ENCODE measurements around the gene CEP164.

DNA sequence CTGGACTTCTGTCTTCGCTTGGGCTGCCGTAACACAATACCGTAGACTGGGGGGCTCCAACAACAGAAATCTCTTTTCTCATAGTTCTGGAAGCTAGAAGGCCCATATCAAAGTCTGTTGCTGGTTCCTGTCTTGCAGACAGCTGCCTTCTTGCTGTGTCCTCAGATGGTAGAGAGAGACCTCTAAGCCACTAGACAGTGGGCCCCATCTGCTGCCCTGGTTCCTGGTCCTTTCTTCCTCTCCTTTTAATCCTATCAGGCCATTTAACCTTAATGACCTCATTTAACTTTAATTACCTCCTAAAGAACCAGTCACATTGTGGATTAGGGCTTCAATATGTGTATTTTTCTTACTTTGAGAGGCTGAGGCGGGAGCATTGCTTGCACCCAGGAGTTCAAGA lies 9.4 kb downstream of the CEP164 start:
- TF ChIP-seq EP300 (IDR thresholded peaks at IDR 0.05; ENCODE audit: low read depth) (no peak), POLR2A (IDR thresholded peaks at IDR 0.05) (no peak), POLR2AphosphoS5 (IDR thresholded peaks at IDR 0.05) (no peak)
- TF ChIP-seq, protein P1, sequence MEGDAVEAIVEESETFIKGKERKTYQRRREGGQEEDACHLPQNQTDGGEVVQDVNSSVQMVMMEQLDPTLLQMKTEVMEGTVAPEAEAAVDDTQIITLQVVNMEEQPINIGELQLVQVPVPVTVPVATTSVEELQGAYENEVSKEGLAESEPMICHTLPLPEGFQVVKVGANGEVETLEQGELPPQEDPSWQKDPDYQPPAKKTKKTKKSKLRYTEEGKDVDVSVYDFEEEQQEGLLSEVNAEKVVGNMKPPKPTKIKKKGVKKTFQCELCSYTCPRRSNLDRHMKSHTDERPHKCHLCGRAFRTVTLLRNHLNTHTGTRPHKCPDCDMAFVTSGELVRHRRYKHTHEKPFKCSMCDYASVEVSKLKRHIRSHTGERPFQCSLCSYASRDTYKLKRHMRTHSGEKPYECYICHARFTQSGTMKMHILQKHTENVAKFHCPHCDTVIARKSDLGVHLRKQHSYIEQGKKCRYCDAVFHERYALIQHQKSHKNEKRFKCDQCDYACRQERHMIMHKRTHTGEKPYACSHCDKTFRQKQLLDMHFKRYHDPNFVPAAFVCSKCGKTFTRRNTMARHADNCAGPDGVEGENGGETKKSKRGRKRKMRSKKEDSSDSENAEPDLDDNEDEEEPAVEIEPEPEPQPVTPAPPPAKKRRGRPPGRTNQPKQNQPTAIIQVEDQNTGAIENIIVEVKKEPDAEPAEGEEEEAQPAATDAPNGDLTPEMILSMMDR (IDR thresholded peaks at IDR 0.05) = no peak

All from transverse colon (tissue), 4 donors.